ENCODE data around the gene MCOLN3. TPM values are rescaled to one million over a fixed set of nuclear protein-coding genes. Genes with fewer than 3 reads are reported as not detected.
A peak's percentile ranks its signal among the peaks of the same experiment; 100 is the strongest.

Gene MCOLN3
- total RNA-seq, 2 donors from 2014 or later = 0.23 to 1.6 TPM

DNA sequence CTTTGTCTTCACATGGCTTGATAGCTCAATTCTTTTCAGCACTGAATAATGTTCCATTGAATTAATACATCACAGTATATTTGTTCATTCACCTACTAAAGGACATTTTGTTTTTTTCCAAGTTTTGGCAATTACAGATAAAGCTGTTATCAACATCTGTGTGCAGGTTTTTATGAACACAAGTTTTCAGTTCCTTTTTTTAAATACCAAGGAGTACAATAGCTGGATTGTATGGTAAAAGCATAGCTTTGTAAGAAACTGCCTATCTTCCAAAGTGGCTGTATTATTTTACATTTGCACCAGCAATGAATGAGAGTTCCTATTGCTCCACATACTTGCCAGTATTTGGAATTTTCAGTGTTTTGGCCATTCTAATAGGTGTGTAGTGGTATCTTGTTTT is 46.6 kb downstream of the MCOLN3 start:
- no peaks in the 10 kb centered on the region for H3K27me3 ChIP-seq (replicated peaks; ENCODE audit: insufficient read depth)
- no peaks in the 10 kb centered on the region for H3K9me3 ChIP-seq
- H3K4me3 ChIP-seq = no peak overlapping the region
- no peaks in the 10 kb centered on the region for H3K4me1 ChIP-seq (replicated peaks)
- DNase-seq (ENCODE audit: low spot score) = no peak
- H3K27ac ChIP-seq = no peak overlapping the region
- no peaks in the 10 kb centered on the region for H3K36me3 ChIP-seq
- no peak for TF ChIP-seq POLR2AphosphoS5 (IDR thresholded peaks at IDR 0.05)
- no peak for TF ChIP-seq CTCF (IDR thresholded peaks at IDR 0.05)
- TF ChIP-seq POLR2A (IDR thresholded peaks at IDR 0.05) = no peak
- intact Hi-C loops (cut with DNase I) = no loop called here

DNA sequence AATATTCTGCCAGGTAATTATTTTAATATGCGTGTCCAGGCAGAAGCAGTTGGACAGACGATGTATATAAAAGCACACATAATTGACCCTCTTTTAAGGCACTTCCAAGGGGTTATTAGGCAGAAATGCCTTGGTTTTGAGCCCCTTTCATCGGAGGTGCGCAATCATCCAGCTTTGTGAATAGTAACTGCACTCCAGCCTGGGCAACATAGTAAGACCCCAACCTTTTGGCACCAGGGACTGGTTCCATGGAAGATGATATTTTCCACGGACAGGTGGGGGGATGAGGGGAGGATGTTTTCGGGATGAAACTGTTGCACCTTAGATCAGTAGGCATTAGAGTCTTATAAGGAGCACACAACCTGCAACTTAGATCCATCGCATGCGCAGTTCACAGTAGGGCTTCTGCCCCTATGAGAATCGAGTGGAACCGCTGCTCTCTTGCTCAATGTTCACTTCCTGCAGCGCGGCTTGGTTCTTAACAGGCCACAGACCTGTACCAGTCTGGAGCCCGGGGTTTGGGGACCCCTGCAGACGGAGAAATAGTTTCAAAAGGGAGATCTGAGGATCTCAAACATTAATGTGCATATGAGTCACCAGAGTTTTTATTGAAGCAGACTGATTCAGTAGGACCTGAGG is 49.5 kb downstream of the MCOLN3 start:
- TF ChIP-seq CTCF (IDR thresholded peaks at IDR 0.05) (no peak), POLR2AphosphoS5 (IDR thresholded peaks at IDR 0.05) (no peak), POLR2A (IDR thresholded peaks at IDR 0.05) (no peak)
- Histone ChIP-seq H3K4me3 (peak overlapping the region in 1 of 2 donors; percentile 22), H3K27ac (no peak overlapping the region), H3K27me3 (replicated peaks; ENCODE audit: insufficient read depth) (no peaks in the 10 kb centered on the region), H3K36me3 (no peaks in the 10 kb centered on the region), H3K9me3 (no peaks in the 10 kb centered on the region), H3K4me1 (replicated peaks) (no peaks in the 10 kb centered on the region)
- intact Hi-C loops (cut with DNase I) = no loop called here
- WGBS = 42% methylated on average over 14 of the region's 14 CpGs
- DNase-seq (ENCODE audit: low spot score) = no peak

GRCh38 chr1:84997667-84998600 is 50.4 kb downstream of the MCOLN3 start:
- Histone ChIP-seq H3K27ac (no peak overlapping the region), H3K4me1 (replicated peaks) (no peaks in the 10 kb centered on the region), H3K27me3 (replicated peaks; ENCODE audit: insufficient read depth) (no peaks in the 10 kb centered on the region), H3K4me3 (peak overlapping the region; percentile 36 to 52), H3K9me3 (no peaks in the 10 kb centered on the region), H3K36me3 (no peaks in the 10 kb centered on the region)
- TF ChIP-seq POLR2A (IDR thresholded peaks at IDR 0.05) = no peak
- TF ChIP-seq CTCF (IDR thresholded peaks at IDR 0.05) = no peak
- no peak for TF ChIP-seq POLR2AphosphoS5 (IDR thresholded peaks at IDR 0.05)
- WGBS = 2% methylated on average over 58 of the region's 58 CpGs
- intact Hi-C loops (cut with DNase I) = no loop called here
- DNase-seq (ENCODE audit: low spot score) = no peak

GRCh38 chr1:84996846-84997666 is 51.2 kb downstream of the MCOLN3 start, which contains the start of gene MCOLN2:
MCOLN2 (minus strand) TSS chr1:84997113; CDS start chr1:84996872, 241 bp downstream.
- peak within 1 kb of the TSS; percentile 36 to 52 for H3K4me3 ChIP-seq
- TF ChIP-seq CTCF (IDR thresholded peaks at IDR 0.05) (no peak), POLR2AphosphoS5 (IDR thresholded peaks at IDR 0.05) (no peak), POLR2A (IDR thresholded peaks at IDR 0.05) (no peak)
- no peak within 1 kb of the TSS for H3K27ac ChIP-seq
- no peaks in the 10 kb centered on the region for H3K27me3 ChIP-seq (replicated peaks; ENCODE audit: insufficient read depth)
- H3K36me3 ChIP-seq = no peaks in the 10 kb centered on the region
- no peaks in the 10 kb centered on the region for H3K9me3 ChIP-seq
- no peak for DNase-seq (ENCODE audit: low spot score)
- intact Hi-C loops (cut with DNase I) = no loop called here
- H3K4me1 ChIP-seq (replicated peaks) = no peaks in the 10 kb centered on the region
- WGBS = 0% methylated on average over 61 of the region's 87 CpGs
